HL-60 (cell line): ENCODE measurements around the gene HNRNPH1.

Experiments used
- CTCF ChIP-seq: IDR thresholded peaks from one replicate; pipeline ENCODE4 v1.5.1; 2011; ENCODE audit warnings: low read length, control low read depth, inconsistent platforms; ENCODE audit not compliant: insufficient read depth
- REST ChIP-seq: IDR thresholded peaks from 2 replicates; pipeline ENCODE4 v1.6.1; 2012; ENCODE audit warnings: low read depth; ENCODE audit not compliant: insufficient replicate concordance

- no peak for TF ChIP-seq REST
- TF ChIP-seq CTCF, result no peak
These were observed 3.2 kb downstream of the HNRNPH1 start for GRCh38 chr5:179620293-179620692.
